ENCODE results near the gene SYNE2. TPM values are rescaled to one million over a fixed set of nuclear protein-coding genes. Genes with fewer than 3 reads are reported as not detected.

SYNE2 gene
- total RNA-seq, 1 experiment from 2014 or later: 16.0 TPM

DNA sequence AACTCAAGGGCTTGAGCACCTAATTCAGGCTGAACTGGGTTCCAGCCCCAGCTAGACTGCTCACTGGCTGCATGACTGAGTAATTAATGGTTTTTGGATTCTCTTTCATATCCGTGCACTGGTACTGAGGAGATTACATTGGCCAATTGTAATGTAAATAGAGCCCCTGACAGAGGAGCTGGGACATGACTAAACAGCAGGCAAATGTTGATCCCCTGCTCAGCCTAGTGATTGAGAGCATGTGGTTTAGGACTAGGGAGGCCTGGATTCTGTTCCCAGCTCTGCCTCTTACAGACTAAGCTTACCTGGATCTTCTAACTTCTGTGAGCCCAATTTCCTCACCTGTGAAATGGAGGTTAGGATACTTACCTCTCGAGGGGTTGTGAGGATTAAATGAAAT, 237.1 kb downstream of the SYNE2 start:
- no peak for ATAC-seq
- Histone ChIP-seq H2AFZ (ENCODE audit: low read length) (no peak overlapping the region), H3F3A (ENCODE audit: low read length, unreplicated experiment) (no peaks in the 10 kb centered on the region), H3K4me2 (ENCODE audit: low read length) (no peak overlapping the region), H3K4me1 (ENCODE audit: insufficient read depth, low read length) (peaks cover 15% of the 10 kb centered on the region), H3K27ac (ENCODE audit: low read length) (no peak overlapping the region), H4K20me1 (ENCODE audit: low read length) (no peaks in the 10 kb centered on the region), H3K9me3 (ENCODE audit: low read length) (no peaks in the 10 kb centered on the region), H3K27me3 (ENCODE audit: low read length) (no peaks in the 10 kb centered on the region), H3K9me2 (replicated peaks; ENCODE audit: low read length) (no peaks in the 10 kb centered on the region), H3K9ac (ENCODE audit: low read length) (no peak overlapping the region), H3K79me2 (ENCODE audit: low read length) (no peaks in the 10 kb centered on the region), H3K4me3 (ENCODE audit: low read length) (no peak overlapping the region), H3K36me3 (ENCODE audit: low read depth, low read length) (no peaks in the 10 kb centered on the region)
- ChIA-PET CTCF (interaction anchor here (0.7 kb wide), 1 partner anchor 214 kb away, joined by 3 read pairs; no protein-coding TSS in a partner anchor), POLR2A (ENCODE audit: unreplicated experiment) (no interaction called here)
- intact Hi-C loops (cut with micrococcal nuclease): loop anchor here (2.0 to 5.0 kb wide), 2 partner anchors 27 to 48 kb away; no protein-coding TSS in a partner anchor
- TF ChIP-seq EZH2 (IDR thresholded peaks at IDR 0.05; ENCODE audit: low read length, unreplicated experiment): no peak
- TF ChIP-seq, protein P1, sequence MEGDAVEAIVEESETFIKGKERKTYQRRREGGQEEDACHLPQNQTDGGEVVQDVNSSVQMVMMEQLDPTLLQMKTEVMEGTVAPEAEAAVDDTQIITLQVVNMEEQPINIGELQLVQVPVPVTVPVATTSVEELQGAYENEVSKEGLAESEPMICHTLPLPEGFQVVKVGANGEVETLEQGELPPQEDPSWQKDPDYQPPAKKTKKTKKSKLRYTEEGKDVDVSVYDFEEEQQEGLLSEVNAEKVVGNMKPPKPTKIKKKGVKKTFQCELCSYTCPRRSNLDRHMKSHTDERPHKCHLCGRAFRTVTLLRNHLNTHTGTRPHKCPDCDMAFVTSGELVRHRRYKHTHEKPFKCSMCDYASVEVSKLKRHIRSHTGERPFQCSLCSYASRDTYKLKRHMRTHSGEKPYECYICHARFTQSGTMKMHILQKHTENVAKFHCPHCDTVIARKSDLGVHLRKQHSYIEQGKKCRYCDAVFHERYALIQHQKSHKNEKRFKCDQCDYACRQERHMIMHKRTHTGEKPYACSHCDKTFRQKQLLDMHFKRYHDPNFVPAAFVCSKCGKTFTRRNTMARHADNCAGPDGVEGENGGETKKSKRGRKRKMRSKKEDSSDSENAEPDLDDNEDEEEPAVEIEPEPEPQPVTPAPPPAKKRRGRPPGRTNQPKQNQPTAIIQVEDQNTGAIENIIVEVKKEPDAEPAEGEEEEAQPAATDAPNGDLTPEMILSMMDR (conservative IDR thresholded peaks at IDR 0.05; ENCODE audit: low read depth, low read length): no peak
- TF ChIP-seq EZH2phosphoT487 (IDR thresholded peaks at IDR 0.05; ENCODE audit: borderline replicate concordance, low read length): no peak
- no TSS peak for BruUV-seq (replicated peaks)
- no peak for DNase-seq

GRCh38 chr14:64091217-64091616, 238.4 kb downstream of the SYNE2 start:
- H3K79me2 ChIP-seq (ENCODE audit: low read length): no peaks in the 10 kb centered on the region
- ChIA-PET POLR2A (ENCODE audit: unreplicated experiment) (interaction anchor here (0.5 kb wide), 1 partner anchor 440 kb away, joined by 7 read pairs; no protein-coding TSS in a partner anchor), CTCF (no interaction called here)
- H3K9me3 ChIP-seq (ENCODE audit: low read length): no peaks in the 10 kb centered on the region
- intact Hi-C loops (cut with micrococcal nuclease): no loop called here
- H3K4me2 ChIP-seq (ENCODE audit: low read length): no peak overlapping the region
- ATAC-seq (no peak), DNase-seq (no peak)
- H3K4me3 ChIP-seq (ENCODE audit: low read length): no peak overlapping the region
- no peaks in the 10 kb centered on the region for H3F3A ChIP-seq (ENCODE audit: low read length, unreplicated experiment)
- H2AFZ ChIP-seq (ENCODE audit: low read length): no peak overlapping the region
- H4K20me1 ChIP-seq (ENCODE audit: low read length): no peaks in the 10 kb centered on the region
- TF ChIP-seq, protein P1 (conservative IDR thresholded peaks at IDR 0.05; ENCODE audit: low read depth, low read length): no peak
- TF ChIP-seq EZH2 (IDR thresholded peaks at IDR 0.05; ENCODE audit: low read length, unreplicated experiment): no peak
- TF ChIP-seq EZH2phosphoT487 (IDR thresholded peaks at IDR 0.05; ENCODE audit: borderline replicate concordance, low read length): no peak
- H3K9ac ChIP-seq (ENCODE audit: low read length): no peak overlapping the region
- no peaks in the 10 kb centered on the region for H3K9me2 ChIP-seq (replicated peaks; ENCODE audit: low read length)
- H3K4me1 ChIP-seq (ENCODE audit: insufficient read depth, low read length): peaks cover 15% of the 10 kb centered on the region
- no TSS peak for BruUV-seq (replicated peaks)
- H3K27ac ChIP-seq (ENCODE audit: low read length): no peak overlapping the region
- H3K27me3 ChIP-seq (ENCODE audit: low read length): no peaks in the 10 kb centered on the region
- H3K36me3 ChIP-seq (ENCODE audit: low read depth, low read length): no peaks in the 10 kb centered on the region

DNA sequence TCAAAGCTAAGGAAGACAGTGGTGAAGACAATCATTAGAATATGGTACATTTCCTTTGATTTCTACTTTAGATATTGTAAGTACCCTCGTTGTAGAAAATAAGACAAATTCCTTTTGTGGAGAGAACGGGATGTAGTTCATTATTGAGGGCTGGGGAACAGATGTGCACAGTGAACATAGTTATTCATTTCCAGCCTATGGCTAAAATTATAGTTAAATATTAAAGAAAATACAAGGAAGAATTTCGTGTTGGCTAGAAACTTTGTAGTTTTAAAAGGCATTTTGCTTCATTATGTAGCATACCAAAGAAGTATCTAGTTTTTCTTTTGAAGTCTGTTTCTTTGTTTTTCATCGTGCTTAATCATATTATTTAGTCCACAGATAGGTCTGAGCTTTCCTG, 239.5 kb downstream of the SYNE2 start:
- ChIA-PET CTCF (interaction anchor here (0.6 kb wide), 1 partner anchor 707 kb away, joined by 3 read pairs; no protein-coding TSS in a partner anchor), POLR2A (ENCODE audit: unreplicated experiment) (no interaction called here)
- no peak overlapping the region for H2AFZ ChIP-seq (ENCODE audit: low read length)
- H3K9ac ChIP-seq (ENCODE audit: low read length): no peak overlapping the region
- H3K9me2 ChIP-seq (replicated peaks; ENCODE audit: low read length): no peaks in the 10 kb centered on the region
- peaks cover 15% of the 10 kb centered on the region for H3K4me1 ChIP-seq (ENCODE audit: insufficient read depth, low read length)
- H3K27ac ChIP-seq (ENCODE audit: low read length): no peak overlapping the region
- H3F3A ChIP-seq (ENCODE audit: low read length, unreplicated experiment): no peaks in the 10 kb centered on the region
- intact Hi-C loops (cut with micrococcal nuclease): no loop called here
- H3K79me2 ChIP-seq (ENCODE audit: low read length): no peaks in the 10 kb centered on the region
- no peak for TF ChIP-seq EZH2phosphoT487 (IDR thresholded peaks at IDR 0.05; ENCODE audit: borderline replicate concordance, low read length)
- TF ChIP-seq, protein P1 (conservative IDR thresholded peaks at IDR 0.05; ENCODE audit: low read depth, low read length): no peak
- TF ChIP-seq EZH2 (IDR thresholded peaks at IDR 0.05; ENCODE audit: low read length, unreplicated experiment): no peak
- ATAC-seq: no peak
- no peaks in the 10 kb centered on the region for H3K27me3 ChIP-seq (ENCODE audit: low read length)
- no peak overlapping the region for H3K4me2 ChIP-seq (ENCODE audit: low read length)
- BruUV-seq (replicated peaks): no TSS peak
- DNase-seq: no peak
- H4K20me1 ChIP-seq (ENCODE audit: low read length): no peaks in the 10 kb centered on the region
- no peak overlapping the region for H3K4me3 ChIP-seq (ENCODE audit: low read length)
- no peaks in the 10 kb centered on the region for H3K9me3 ChIP-seq (ENCODE audit: low read length)
- H3K36me3 ChIP-seq (ENCODE audit: low read depth, low read length): no peaks in the 10 kb centered on the region

All from PC-3 (cell line).